ENCODE results near the gene DENND1B.

DENND1B gene

GRCh38 chr1:197666769-197667285 is 108.5 kb downstream of the DENND1B start:
- no peak overlapping the region for H3K9ac ChIP-seq (ENCODE audit: low read length)
- no peaks in the 10 kb centered on the region for H3K4me1 ChIP-seq (ENCODE audit: low read length)
- H4K20me1 ChIP-seq (ENCODE audit: insufficient read depth, low read length) = no peaks in the 10 kb centered on the region
- TF ChIP-seq CTCF (IDR thresholded peaks at IDR 0.05; ENCODE audit: low read length) (no peak), EZH2 (optimal IDR thresholded peaks at IDR 0.05; ENCODE audit: low read depth, low read length) (no peak), EZH2phosphoT487 (IDR thresholded peaks at IDR 0.05; ENCODE audit: low read length) (no peak)
- H3K4me3 ChIP-seq (ENCODE audit: low read length) = no peak overlapping the region
- H3K9me3 ChIP-seq (replicated peaks; ENCODE audit: insufficient read depth, low read length) = no peaks in the 10 kb centered on the region
- no peak overlapping the region for H3K27ac ChIP-seq (ENCODE audit: low read length)
- no peak overlapping the region for H2AFZ ChIP-seq (ENCODE audit: low read length)
- peaks cover 36% of the 10 kb centered on the region for H3K79me2 ChIP-seq (ENCODE audit: low read length)
- H3K27me3 ChIP-seq (replicated peaks; ENCODE audit: insufficient read depth, low read length) = no peaks in the 10 kb centered on the region
- H3K9me2 ChIP-seq (replicated peaks; ENCODE audit: insufficient read depth, low read length) = no peaks in the 10 kb centered on the region
- H3K4me2 ChIP-seq (ENCODE audit: low read depth, low read length) = no peak overlapping the region
- H3F3A ChIP-seq (ENCODE audit: insufficient read depth, low read length) = peaks cover 11% of the 10 kb centered on the region
- peaks cover 2% of the 10 kb centered on the region; the same call in 1 of the 2 replicates for H3K36me3 ChIP-seq (replicated peaks; ENCODE audit: insufficient read depth, low read length)
- DNase-seq = no peak

- Histone ChIP-seq H4K20me1 (ENCODE audit: insufficient read depth, low read length) (no peaks in the 10 kb centered on the region), H3K9me2 (replicated peaks; ENCODE audit: insufficient read depth, low read length) (no peaks in the 10 kb centered on the region), H3K27me3 (replicated peaks; ENCODE audit: insufficient read depth, low read length) (no peaks in the 10 kb centered on the region), H2AFZ (ENCODE audit: low read length) (no peak overlapping the region), H3K4me1 (ENCODE audit: low read length) (no peaks in the 10 kb centered on the region; the same call in 1 of the 2 replicates), H3K27ac (ENCODE audit: low read length) (no peak overlapping the region), H3K36me3 (replicated peaks; ENCODE audit: insufficient read depth, low read length) (peaks cover 2% of the 10 kb centered on the region; the same call in 1 of the 2 replicates), H3K79me2 (ENCODE audit: low read length) (peaks cover 34% of the 10 kb centered on the region), H3K9me3 (replicated peaks; ENCODE audit: insufficient read depth, low read length) (no peaks in the 10 kb centered on the region), H3K4me2 (ENCODE audit: low read depth, low read length) (no peak overlapping the region), H3K9ac (ENCODE audit: low read length) (no peak overlapping the region), H3F3A (ENCODE audit: insufficient read depth, low read length) (peaks cover 13% of the 10 kb centered on the region), H3K4me3 (ENCODE audit: low read length) (no peak overlapping the region)
- TF ChIP-seq CTCF (IDR thresholded peaks at IDR 0.05; ENCODE audit: low read length) (no peak), EZH2 (optimal IDR thresholded peaks at IDR 0.05; ENCODE audit: low read depth, low read length) (no peak)
- no peak for DNase-seq
Observed at GRCh38 chr1:197664391-197664790, 110.9 kb downstream of the DENND1B start.

GRCh38 chr1:197663162-197663953 is 111.9 kb downstream of the DENND1B start:
- DNase-seq = no peak
- Histone ChIP-seq H2AFZ (ENCODE audit: low read length) (no peak overlapping the region), H3K9me2 (replicated peaks; ENCODE audit: insufficient read depth, low read length) (no peaks in the 10 kb centered on the region), H3K27me3 (replicated peaks; ENCODE audit: insufficient read depth, low read length) (no peaks in the 10 kb centered on the region), H3K27ac (ENCODE audit: low read length) (no peak overlapping the region), H3K4me1 (ENCODE audit: low read length) (peaks cover 2% of the 10 kb centered on the region; the same call in 1 of the 2 replicates), H3K36me3 (replicated peaks; ENCODE audit: insufficient read depth, low read length) (0 out of 2 replicates have a peak, but pooled peaks cover 2% of the 10 kb centered on the region), H3F3A (ENCODE audit: insufficient read depth, low read length) (peaks cover 13% of the 10 kb centered on the region), H3K9me3 (replicated peaks; ENCODE audit: insufficient read depth, low read length) (no peaks in the 10 kb centered on the region), H3K4me2 (ENCODE audit: low read depth, low read length) (no peak overlapping the region), H3K79me2 (ENCODE audit: low read length) (peaks cover 35% of the 10 kb centered on the region), H3K4me3 (ENCODE audit: low read length) (no peak overlapping the region), H4K20me1 (ENCODE audit: insufficient read depth, low read length) (no peaks in the 10 kb centered on the region), H3K9ac (ENCODE audit: low read length) (no peak overlapping the region)
- TF ChIP-seq CTCF (IDR thresholded peaks at IDR 0.05; ENCODE audit: low read length) = no peak
- no peak for TF ChIP-seq EZH2phosphoT487 (IDR thresholded peaks at IDR 0.05; ENCODE audit: low read length)
- no peak for TF ChIP-seq EZH2 (optimal IDR thresholded peaks at IDR 0.05; ENCODE audit: low read depth, low read length)

Data from MM.1S (cell line).